NOMO-1 treated with DMSO at 0.1 percent for 48 hours (cell line): ENCODE measurements around the gene PPP3R2.

Experiments
- DNase-seq: peaks from one replicate; lab custom pipeline; 2025; ENCODE audit not compliant: unreplicated experiment; lab: John Stamatoyannopoulos, UW

The PPP3R2 gene

GRCh38 chr9:101594796-101595195, at the start of gene PPP3R2:
TSS of gene PPP3R2 (minus strand) at chr9:101594969. CDS start at chr9:101594921, 48 bp downstream.
- DNase-seq = no peak

- no peak for DNase-seq
Observed at GRCh38 chr9:101639785-101640665, 45.3 kb upstream of the PPP3R2 start.

- no peak for DNase-seq
Observed at GRCh38 chr9:101639311-101639710, 44.5 kb upstream of the PPP3R2 start.

DNA sequence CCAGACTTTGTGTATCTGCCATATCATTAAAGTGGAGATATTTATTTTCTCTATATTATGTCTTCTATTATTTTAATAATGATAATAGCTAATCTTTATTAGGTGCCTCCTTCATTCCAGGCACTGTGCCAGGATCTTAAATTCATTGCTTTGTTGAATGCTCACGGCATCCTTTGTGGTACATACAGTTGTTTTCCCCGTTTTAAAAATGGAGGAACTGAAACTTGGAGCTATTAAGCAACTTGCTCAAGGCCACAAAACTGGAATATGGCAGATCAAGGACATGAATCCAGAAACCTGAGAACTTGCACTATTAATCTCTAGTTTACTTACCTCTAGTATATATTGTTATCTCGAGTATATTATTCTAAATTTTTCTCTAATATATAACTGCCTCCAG, 41.5 kb upstream of the PPP3R2 start:
- DNase-seq = peak; percentile 69

DNA sequence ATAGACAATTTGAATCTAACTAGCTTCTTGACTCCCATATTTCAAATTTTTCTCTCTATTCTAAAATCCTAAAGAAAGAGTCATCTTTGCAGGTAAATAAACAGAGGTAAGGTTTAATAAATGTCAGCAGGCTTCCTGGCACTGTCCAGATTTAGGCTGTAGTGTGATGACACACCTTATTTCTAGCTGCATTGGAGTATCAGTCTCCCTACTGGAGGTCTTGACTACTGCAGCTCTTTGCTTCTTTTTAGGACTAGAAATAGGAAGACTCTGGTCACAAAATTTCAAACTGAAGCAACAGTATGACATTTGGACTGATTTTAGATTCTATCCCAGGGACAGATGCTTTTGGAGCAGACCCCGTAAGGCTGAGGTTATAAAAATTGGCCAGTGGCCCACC, 40.7 kb upstream of the PPP3R2 start:
- no peak for DNase-seq

- peak; percentile 39 for DNase-seq
Observed at GRCh38 chr9:101634741-101635409, 40.1 kb upstream of the PPP3R2 start.

GRCh38 chr9:101632611-101633010, 37.8 kb upstream of the PPP3R2 start:
- no peak for DNase-seq

- DNase-seq = no peak
Observed at GRCh38 chr9:101631892-101632291, 37.1 kb upstream of the PPP3R2 start.

GRCh38 chr9:101629636-101630035, 34.9 kb upstream of the PPP3R2 start:
- DNase-seq = peak; percentile 83

- DNase-seq = no peak
Observed at GRCh38 chr9:101628173-101628572, 33.4 kb upstream of the PPP3R2 start.

- peak; percentile 71 for DNase-seq
Observed at GRCh38 chr9:101626295-101626694, 31.5 kb upstream of the PPP3R2 start.

DNA sequence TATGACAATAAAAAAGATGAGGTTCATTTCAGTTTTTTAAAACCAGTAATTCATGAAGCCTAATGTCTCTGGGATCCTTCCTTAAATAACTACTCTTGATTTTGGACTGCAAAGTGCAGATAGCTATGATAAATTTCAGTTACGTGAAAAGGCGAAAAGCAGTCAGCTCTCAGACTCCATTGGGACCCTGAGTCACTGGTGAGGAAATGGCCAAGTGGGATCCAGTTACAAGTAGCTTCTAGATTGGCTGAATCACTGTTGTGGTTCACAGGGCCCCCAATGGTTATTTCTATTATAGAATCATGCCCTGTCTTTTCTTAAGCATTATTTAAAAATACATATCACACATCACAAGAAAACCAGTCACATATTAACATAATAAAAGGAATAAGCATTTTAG, 31.1 kb upstream of the PPP3R2 start:
- no peak for DNase-seq

- no peak for DNase-seq
Observed at GRCh38 chr9:101620452-101620851, 25.7 kb upstream of the PPP3R2 start.

GRCh38 chr9:101618698-101619097, 23.9 kb upstream of the PPP3R2 start:
- DNase-seq = no peak

- no peak for DNase-seq
Observed at GRCh38 chr9:101605547-101605946, 10.8 kb upstream of the PPP3R2 start.

DNA sequence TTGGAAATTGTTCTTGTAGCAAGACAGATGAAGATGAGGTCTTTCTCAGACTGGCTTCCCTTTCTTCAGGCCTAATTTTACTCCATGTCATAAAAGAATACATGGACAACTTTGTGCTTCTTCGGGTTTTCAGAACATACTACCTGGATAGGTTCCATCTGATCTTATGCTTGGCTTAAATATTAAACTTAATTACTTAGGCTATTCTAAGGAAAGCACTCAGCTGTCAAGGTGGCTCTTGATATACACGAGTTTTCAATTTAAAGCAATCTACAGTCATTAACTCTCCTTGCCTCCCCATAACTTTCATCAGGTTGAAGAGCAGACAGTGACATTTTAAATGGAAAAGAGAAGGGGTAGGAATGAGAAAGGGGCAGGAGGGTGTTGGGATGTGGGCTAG, 9.5 kb upstream of the PPP3R2 start:
- DNase-seq = no peak

- DNase-seq = peak; percentile 29
Observed at GRCh38 chr9:101601904-101602765, 7.4 kb upstream of the PPP3R2 start.

GRCh38 chr9:101593345-101593744, 1.4 kb downstream of the PPP3R2 start:
- no peak for DNase-seq

DNA sequence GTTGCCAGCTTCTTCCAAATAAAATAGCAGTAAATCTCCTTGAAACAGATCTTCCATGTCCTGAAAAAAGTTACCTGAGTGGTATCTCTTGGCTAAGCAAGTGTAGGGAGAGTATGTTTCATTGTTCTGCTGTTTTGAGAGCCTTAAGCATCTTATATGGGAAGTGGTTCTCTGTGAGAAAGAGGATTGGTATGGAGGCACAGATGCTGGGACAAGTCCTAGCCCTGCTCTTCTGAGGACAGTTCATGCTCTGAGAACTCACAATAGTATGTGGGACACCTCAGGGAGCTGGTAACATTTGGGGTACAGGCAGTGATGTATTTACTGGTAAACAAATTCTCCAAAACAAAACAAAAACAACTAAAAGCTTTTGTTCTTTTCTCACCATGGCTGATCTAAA, 2.0 kb downstream of the PPP3R2 start:
- no peak for DNase-seq

DNA sequence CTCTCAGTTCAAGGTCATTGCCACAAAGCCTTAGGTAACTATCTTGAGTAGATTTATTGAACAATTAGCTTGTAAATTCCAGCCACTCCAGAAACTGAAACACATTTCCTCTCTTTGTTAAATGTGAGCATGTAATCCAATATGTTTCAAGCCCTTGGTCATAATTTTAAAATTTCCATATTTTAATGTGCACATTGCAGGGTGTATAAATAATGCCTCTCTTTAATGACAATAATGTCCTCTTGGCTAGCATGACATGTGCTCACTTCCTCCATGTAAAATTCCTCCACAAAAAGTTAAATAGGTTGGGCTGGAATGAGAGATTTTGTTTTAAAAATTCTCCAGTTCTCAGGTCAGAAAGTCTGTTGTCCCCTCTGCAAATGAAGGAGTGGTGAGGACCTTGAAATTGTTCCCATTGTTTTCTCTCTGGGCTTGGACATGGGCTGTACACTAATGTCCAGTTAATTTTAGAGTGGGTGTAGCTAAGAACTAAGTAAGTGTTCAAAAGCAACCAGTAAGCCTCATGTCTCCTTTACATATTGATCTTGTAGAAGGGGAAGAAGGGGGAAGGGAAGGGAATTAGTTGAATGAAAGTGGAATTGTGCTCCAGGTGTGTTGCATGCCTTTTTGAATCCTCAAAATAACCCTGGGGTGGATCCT, 2.9 kb downstream of the PPP3R2 start:
- no peak for DNase-seq

GRCh38 chr9:101590901-101591300, 3.9 kb downstream of the PPP3R2 start:
- DNase-seq = no peak
